D341Med (cell line): ENCODE results near the gene BCL2.

Experiments used
- DNase-seq: peaks from one replicate; pipeline ENCODE4 v3.0.0; 2012; ENCODE audit warnings: low spot score

The BCL2 gene

GRCh38 chr18:63309422-63309821, 10.1 kb downstream of the BCL2 start:
- no peak for DNase-seq

- no peak for DNase-seq
Observed at GRCh38 chr18:63307551-63308200, 11.9 kb downstream of the BCL2 start.

GRCh38 chr18:63306819-63307550, 12.6 kb downstream of the BCL2 start:
- no peak for DNase-seq

GRCh38 chr18:63306249-63306648, 13.3 kb downstream of the BCL2 start:
- no peak for DNase-seq

- no peak for DNase-seq
Observed at GRCh38 chr18:63303547-63303946, 16.0 kb downstream of the BCL2 start.

- DNase-seq: no peak
Observed at GRCh38 chr18:63302636-63303405, 16.7 kb downstream of the BCL2 start.

- DNase-seq: no peak
Observed at GRCh38 chr18:63302220-63302619, 17.3 kb downstream of the BCL2 start.

GRCh38 chr18:63301434-63301833, 18.1 kb downstream of the BCL2 start:
- no peak for DNase-seq

GRCh38 chr18:63299837-63300745, 19.5 kb downstream of the BCL2 start:
- no peak for DNase-seq

GRCh38 chr18:63298400-63299365, 20.9 kb downstream of the BCL2 start:
- DNase-seq: no peak

- DNase-seq: no peak
Observed at GRCh38 chr18:63297687-63298399, 21.7 kb downstream of the BCL2 start.

GRCh38 chr18:63293935-63294334, 25.6 kb downstream of the BCL2 start:
- DNase-seq: no peak

GRCh38 chr18:63292831-63293683, 26.5 kb downstream of the BCL2 start:
- no peak for DNase-seq

GRCh38 chr18:63291278-63291677, 28.3 kb downstream of the BCL2 start:
- DNase-seq: no peak

- DNase-seq: no peak
Observed at GRCh38 chr18:63290821-63291200, 28.8 kb downstream of the BCL2 start.

- no peak for DNase-seq
Observed at GRCh38 chr18:63290166-63290820, 29.3 kb downstream of the BCL2 start.

GRCh38 chr18:63288311-63288710, 31.3 kb downstream of the BCL2 start:
- no peak for DNase-seq

GRCh38 chr18:63287691-63288220, 31.8 kb downstream of the BCL2 start:
- no peak for DNase-seq
